ENCODE results near the gene ZNRF3.

The ZNRF3 gene

DNA sequence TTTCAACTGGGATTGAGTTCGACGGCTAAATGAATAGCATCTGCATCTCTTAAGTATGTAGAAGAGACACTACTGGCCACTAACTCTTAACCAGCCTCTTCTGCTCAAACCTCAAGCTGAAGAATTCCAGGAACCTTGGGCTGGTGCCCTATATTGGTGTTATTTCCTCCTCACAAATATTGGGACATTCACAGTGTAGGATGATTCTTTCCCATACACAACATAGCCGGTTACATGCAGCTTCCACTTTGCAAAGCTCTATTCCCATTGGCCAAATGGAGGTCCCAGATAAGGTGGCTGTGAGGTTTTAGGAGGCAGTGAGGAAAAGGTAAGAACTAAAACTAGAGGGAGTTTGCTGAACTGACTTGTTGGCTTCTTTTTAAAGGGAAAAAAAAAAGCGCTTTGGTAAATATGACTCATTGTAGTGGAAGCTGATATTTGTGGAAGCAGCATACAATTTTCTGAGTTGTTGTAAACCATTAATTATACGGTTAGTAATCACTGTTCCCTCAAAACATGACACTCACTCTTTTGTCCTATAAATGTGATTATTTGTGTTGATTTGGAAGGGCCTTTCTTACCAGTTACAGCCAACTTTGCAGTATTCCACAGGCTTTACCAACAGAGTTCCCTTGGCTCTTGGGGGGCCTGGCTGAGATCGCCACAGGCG lies 160.7 kb downstream of the ZNRF3 start:
- no peak overlapping the region for H3K4me3 ChIP-seq

DNA sequence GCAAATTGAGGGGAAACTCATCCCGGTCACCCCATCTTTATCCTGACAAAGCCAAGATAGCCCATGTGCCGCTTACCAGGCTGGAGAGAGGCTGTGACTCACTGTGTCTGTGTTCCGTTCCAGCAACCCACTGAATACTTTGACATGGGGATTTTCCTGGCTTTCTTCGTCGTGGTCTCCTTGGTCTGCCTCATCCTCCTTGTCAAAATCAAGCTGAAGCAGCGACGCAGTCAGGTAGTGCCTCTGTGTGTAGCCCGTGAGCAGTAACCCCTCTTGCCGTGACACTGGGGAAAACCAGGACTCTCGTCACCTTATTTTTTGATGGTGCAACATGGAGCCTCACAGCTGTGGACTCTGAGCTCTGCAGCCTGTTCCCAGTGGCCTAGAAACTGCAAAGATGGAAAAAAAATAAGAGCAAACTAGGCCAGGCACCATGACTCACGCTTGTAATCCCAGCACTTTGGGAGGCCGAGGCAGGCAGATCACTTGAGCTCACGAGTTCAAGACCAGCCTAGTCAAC lies 161.3 kb downstream of the ZNRF3 start:
- H3K27ac ChIP-seq, result peak overlapping the region in 20 of 21 experiments; percentile 18 to 85 (median 63)

More for the DNA sequence above, 160.7 kb downstream of the ZNRF3 start:
- H3K27ac ChIP-seq, result peak overlapping the region in 20 of 21 experiments; percentile 18 to 85 (median 63)

GRCh38 chr22:29048822-29049654 lies 165.7 kb downstream of the ZNRF3 start:
- Histone ChIP-seq H3K27ac (no peak overlapping the region), H3K4me3 (no peak overlapping the region)

More for the DNA sequence above, 161.3 kb downstream of the ZNRF3 start:
- no peak overlapping the region for H3K4me3 ChIP-seq

DNA sequence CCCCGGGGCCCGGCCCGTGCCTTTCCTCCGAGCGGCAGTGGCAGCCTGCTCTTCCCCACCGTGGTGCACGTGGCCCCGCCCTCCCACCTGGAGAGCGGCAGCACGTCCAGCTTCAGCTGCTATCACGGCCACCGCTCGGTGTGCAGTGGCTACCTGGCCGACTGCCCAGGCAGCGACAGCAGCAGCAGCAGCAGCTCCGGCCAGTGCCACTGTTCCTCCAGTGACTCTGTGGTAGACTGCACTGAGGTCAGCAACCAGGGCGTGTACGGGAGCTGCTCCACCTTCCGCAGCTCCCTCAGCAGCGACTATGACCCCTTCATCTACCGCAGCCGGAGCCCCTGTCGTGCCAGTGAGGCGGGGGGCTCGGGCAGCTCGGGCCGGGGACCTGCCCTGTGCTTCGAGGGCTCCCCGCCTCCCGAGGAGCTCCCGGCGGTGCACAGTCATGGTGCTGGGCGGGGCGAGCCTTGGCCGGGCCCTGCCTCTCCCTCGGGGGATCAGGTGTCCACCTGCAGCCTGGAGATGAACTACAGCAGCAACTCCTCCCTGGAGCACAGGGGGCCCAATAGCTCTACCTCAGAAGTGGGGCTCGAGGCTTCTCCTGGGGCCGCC lies 166.4 kb downstream of the ZNRF3 start:
- Histone ChIP-seq H3K4me3 (no peak overlapping the region), H3K27ac (no peak overlapping the region)

GRCh38 chr22:29050457-29050856 lies 167.1 kb downstream of the ZNRF3 start:
- no peak overlapping the region for H3K4me3 ChIP-seq

GRCh38 chr22:29053048-29053702 lies 169.8 kb downstream of the ZNRF3 start:
- Histone ChIP-seq H3K27ac (no peak overlapping the region), H3K4me3 (no peak overlapping the region)

More at GRCh38 chr22:29050457-29050856, 167.1 kb downstream of the ZNRF3 start:
- H3K27ac ChIP-seq, result no peak overlapping the region

- Histone ChIP-seq H3K4me3 (no peak overlapping the region), H3K27ac (no peak overlapping the region)
Observed at GRCh38 chr22:29054251-29054767, 170.9 kb downstream of the ZNRF3 start.

DNA sequence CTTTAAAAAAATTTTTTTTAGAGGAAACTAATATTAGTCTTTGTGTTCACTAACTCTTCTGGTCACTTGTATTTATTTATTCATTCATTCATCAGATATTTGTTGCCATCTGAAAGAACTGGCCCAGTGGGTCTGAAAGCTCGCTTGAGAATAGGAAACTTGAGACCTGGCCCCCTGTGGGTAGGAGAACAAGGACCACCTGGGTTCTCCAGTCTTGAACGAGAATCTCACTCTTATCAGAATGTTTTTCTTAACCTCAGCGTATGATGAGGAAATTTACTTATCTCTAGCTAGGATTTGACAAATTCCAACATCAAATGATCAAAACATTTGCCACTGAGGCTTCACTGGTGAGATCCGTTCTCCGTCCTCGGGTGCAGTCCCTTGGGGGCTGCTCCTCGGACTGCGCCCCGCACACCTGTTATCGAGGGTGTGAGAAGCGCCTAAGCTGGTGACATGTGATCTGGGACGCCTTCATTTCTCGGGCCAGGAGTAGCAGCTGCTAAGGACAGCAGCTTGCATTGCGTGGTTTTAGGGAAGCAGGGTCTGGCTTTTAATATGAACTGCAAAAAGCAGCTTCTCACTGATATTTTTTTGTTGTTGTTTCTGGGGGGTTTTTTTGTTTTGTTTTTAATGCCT lies 171.9 kb downstream of the ZNRF3 start:
- no peak overlapping the region for H3K27ac ChIP-seq
- H3K4me3 ChIP-seq, result no peak overlapping the region

- H3K4me3 ChIP-seq, result no peak overlapping the region
- H3K27ac ChIP-seq, result no peak overlapping the region
Observed at GRCh38 chr22:29056472-29056871, 173.1 kb downstream of the ZNRF3 start.

- H3K27ac ChIP-seq, result no peak overlapping the region
- H3K4me3 ChIP-seq, result no peak overlapping the region
Observed at GRCh38 chr22:29060251-29060869, 177.0 kb downstream of the ZNRF3 start.

DNA sequence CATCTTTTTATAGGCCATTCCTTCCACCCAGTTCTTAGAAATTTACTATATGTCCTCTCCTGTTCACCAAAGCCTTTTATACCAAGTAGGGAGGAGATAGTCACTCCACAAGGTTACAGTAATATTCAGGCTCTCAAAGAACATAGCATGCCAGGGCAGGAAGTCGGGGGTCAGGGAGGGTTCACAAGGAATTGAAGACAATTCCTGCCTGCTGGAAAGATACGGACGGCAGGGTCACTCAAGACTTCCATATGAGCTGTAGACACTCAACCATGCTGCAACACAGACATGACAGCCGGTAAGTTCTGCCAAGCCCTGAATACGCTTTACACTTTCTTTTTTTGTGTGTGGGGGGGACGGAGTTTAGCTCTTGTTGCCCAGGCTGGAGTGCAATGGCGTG lies 177.6 kb downstream of the ZNRF3 start:
- no peak overlapping the region for H3K4me3 ChIP-seq
- no peak overlapping the region for H3K27ac ChIP-seq

- Histone ChIP-seq H3K27ac (peak within 1 kb of the TSS in 2 of 21 experiments; percentile 33 to 40), H3K4me3 (no peak within 1 kb of the TSS)
Observed at GRCh38 chr22:29061773-29062172, 178.4 kb downstream of the ZNRF3 start, which contains the start of gene C22orf31. Gene C22orf31 (minus strand): TSS chr22:29061831. CDS start chr22:29061792, 39 bp downstream.

GRCh38 chr22:29062286-29062821 lies 179.0 kb downstream of the ZNRF3 start:
- H3K4me3 ChIP-seq, result no peak overlapping the region
- peak overlapping the region in 2 of 21 experiments; percentile 33 to 40 for H3K27ac ChIP-seq

DNA sequence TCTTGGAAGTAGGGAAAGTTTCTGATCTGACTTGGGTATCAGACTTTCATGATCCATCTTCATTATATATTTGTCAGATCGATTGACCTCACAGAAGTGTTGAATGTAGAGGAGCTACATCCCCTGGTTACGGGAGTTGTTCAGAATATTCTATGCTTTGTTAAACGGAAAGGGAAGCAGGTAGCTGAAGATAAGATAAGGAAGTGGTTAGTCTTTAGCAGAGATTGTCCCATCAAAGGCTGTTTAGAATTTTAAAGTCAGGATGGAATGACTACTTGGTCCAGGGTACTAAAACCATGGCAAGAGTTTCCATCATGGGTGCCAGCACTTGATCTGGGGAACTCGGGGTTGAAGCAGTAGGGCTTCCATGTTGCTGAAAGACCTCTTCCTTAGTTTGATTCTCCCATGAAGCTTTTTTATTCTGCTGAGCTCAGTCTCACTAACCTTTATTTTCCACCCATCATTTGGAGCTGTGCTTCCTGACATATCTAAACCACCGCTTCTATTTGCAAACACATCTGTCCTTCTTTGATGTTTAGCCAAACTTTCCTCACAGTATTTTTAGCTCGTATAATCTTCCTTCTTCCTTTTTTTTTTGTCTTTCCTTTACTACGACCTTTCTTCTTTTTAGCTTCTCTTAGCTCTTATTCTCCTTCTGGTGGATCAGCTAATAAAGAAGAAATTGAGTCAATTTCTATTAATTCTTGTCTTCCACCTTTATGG lies 182.3 kb downstream of the ZNRF3 start:
- no peak overlapping the region for H3K4me3 ChIP-seq
- no peak overlapping the region for H3K27ac ChIP-seq

DNA sequence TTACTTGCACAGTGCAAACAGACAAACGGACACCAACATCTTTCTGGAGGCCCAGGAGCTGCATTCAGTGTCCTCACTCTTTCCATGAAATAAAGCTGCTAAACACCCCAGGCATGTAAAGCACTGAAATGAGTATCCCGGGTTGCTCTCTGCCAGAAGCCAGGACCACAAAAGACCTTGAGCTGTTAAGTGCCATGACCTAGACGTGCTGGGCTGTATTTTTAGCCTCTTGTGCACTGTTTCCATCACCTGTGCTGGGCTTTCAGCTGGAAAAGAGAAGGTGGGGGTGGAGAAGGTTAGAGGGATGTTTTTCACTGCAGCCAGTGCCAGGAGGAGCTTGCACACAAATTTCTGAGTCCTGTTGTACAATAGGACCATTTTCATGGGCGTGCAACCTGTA lies 186.1 kb downstream of the ZNRF3 start:
- Histone ChIP-seq H3K27ac (no peak overlapping the region), H3K4me3 (no peak overlapping the region)

DNA sequence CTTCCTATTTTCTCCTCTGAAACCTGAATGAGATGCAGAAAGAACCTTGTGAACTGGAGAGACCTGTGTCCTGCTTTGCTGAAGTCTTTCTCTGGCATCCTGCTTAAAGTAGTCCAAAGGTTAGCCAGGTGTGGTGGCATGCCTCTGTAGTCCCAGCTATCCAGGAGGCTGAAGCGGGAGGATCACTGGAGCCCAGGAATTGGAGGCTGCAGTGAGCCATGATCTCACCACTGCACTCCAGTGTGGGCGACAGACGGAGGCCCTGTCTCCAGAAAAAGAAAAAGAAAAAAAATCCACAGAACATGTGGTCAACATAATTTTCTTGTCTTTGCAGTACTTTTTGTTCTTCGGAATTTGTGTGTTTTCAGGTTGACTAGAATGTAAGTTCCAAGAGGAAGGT lies 187.1 kb downstream of the ZNRF3 start:
- Histone ChIP-seq H3K4me3 (no peak overlapping the region), H3K27ac (peak overlapping the region in 15 of 21 experiments; percentile 23 to 86 (median 73))

GRCh38 chr22:29071261-29072045 lies 188.1 kb downstream of the ZNRF3 start:
- peak overlapping the region in 20 of 21 experiments; percentile 10 to 86 (median 65) for H3K27ac ChIP-seq
- H3K4me3 ChIP-seq, result peak overlapping the region; percentile 3 to 87 (median 31)
